Sigmoid colon (tissue), 4 donors: ENCODE results near the gene FSD1L.

Experiments
- POLR2A ChIP-seq, 2 donors: fragments of 450-650 bp; IDR thresholded peaks; one replicate each; pipeline ENCODE4 v1.6.1; 2016; ENCODE audit warnings: antibody characterized with exemption in 2 of 2, mild to moderate bottlenecking in 2 of 2, moderate library complexity in 2 of 2
- POLR2AphosphoS5 ChIP-seq, 4 donors: sonication (generic); formaldehyde crosslinking; IDR thresholded peaks; one replicate each; pipeline ENCODE4 v1.6.1; 2017; ENCODE audit warnings: antibody characterized with exemption in 4 of 4
- TF ChIP-seq, protein P1 (sequence below), 4 experiments: fragments of 450-650 bp in 3 of 4; fragments of 200-600 bp in 1 of 4; IDR thresholded peaks; one replicate each; pipeline ENCODE4 v1.5.1; 2016 to 2019; ENCODE audit warnings: antibody characterized with exemption in 4 of 4, mild to moderate bottlenecking in 3 of 4, moderate library complexity in 2 of 4

GRCh38 chr9:105457560-105458294 lies 9.9 kb downstream of the FSD1L start:
- TF ChIP-seq POLR2AphosphoS5 (IDR thresholded peaks at IDR 0.05) (no peak), POLR2A (IDR thresholded peaks at IDR 0.05) (no peak)
- TF ChIP-seq, protein P1, sequence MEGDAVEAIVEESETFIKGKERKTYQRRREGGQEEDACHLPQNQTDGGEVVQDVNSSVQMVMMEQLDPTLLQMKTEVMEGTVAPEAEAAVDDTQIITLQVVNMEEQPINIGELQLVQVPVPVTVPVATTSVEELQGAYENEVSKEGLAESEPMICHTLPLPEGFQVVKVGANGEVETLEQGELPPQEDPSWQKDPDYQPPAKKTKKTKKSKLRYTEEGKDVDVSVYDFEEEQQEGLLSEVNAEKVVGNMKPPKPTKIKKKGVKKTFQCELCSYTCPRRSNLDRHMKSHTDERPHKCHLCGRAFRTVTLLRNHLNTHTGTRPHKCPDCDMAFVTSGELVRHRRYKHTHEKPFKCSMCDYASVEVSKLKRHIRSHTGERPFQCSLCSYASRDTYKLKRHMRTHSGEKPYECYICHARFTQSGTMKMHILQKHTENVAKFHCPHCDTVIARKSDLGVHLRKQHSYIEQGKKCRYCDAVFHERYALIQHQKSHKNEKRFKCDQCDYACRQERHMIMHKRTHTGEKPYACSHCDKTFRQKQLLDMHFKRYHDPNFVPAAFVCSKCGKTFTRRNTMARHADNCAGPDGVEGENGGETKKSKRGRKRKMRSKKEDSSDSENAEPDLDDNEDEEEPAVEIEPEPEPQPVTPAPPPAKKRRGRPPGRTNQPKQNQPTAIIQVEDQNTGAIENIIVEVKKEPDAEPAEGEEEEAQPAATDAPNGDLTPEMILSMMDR (IDR thresholded peaks at IDR 0.05): no peak
